Prostate gland (tissue), 2 donors: ENCODE results near the gene GSKIP.

Source experiments
- POLR2A ChIP-seq: fragments of 450-650 bp; IDR thresholded peaks from one replicate; pipeline ENCODE4 v1.6.1; 2016; ENCODE audit warnings: antibody characterized with exemption, mild to moderate bottlenecking
- TF ChIP-seq, protein P1 (sequence below), 4 experiments: fragments of 200-600 bp in 2 of 4; fragments of 450-650 bp in 2 of 4; sonication (generic) in 2 of 4; IDR thresholded peaks; 1 replicate in 3 of 4; 2 replicates in 1 of 4; pipeline ENCODE4 v1.5.1; 2016 to 2019; ENCODE audit warnings: antibody characterized with exemption in 4 of 4, mild to moderate bottlenecking in 2 of 4, moderate library complexity in 2 of 4

DNA sequence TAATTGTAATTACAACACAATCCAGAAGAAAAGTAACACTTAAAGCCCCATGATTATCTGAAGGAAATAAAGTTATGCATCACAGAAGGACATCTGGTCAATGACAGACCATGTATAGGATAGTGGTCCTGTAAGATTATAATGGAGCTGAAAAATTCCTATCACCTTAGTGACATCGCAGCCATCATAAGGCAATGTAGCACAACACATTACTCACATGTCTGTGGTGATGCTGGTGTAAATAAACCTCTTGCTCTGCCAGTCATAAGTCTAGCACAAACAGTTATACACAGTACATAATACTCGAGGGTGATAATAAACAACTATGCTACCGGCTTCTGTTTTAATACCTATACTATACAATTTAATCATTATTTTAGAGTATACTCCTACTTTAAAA lies 11.3 kb upstream of the GSKIP start:
- TF ChIP-seq, protein P1, sequence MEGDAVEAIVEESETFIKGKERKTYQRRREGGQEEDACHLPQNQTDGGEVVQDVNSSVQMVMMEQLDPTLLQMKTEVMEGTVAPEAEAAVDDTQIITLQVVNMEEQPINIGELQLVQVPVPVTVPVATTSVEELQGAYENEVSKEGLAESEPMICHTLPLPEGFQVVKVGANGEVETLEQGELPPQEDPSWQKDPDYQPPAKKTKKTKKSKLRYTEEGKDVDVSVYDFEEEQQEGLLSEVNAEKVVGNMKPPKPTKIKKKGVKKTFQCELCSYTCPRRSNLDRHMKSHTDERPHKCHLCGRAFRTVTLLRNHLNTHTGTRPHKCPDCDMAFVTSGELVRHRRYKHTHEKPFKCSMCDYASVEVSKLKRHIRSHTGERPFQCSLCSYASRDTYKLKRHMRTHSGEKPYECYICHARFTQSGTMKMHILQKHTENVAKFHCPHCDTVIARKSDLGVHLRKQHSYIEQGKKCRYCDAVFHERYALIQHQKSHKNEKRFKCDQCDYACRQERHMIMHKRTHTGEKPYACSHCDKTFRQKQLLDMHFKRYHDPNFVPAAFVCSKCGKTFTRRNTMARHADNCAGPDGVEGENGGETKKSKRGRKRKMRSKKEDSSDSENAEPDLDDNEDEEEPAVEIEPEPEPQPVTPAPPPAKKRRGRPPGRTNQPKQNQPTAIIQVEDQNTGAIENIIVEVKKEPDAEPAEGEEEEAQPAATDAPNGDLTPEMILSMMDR (IDR thresholded peaks at IDR 0.05) = no peak
- TF ChIP-seq POLR2A = no peak
